HG02938 (cell line): Measurements from ENCODE around the gene SEPTIN10.
"Not testable (repeated sequence)": the region's sequence is repeated elsewhere in the genome, so short reads cannot be mapped to it uniquely, and the experiment has no call there.

Experiments used
- ATAC-seq: cut with Tn5 transposase; IDR thresholded peaks from one replicate; pipeline ENCODE4 v1.9.1; 2021; ENCODE audit warnings: mild to moderate bottlenecking, moderate library complexity; ENCODE audit not compliant: unreplicated experiment

Gene SEPTIN10

DNA sequence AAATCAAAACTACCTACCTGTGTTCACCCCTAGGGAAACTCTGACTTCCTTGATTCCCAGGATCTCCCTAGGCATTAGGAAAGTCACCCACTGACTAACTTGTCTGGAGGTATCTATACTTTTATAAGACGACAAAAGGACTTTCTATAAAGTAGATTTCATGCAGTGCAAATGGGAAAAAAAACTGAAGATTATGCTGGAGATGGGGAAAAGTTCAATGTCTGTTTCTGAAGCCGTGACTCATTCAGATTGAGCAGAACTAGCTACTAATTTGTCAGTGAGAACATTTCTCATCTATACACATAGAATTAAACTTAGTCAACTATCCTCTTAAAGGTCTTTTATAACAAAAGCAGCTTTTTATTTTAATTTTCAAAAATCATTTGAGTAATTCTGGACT lies 6.0 kb downstream of the SEPTIN10 start:
- ATAC-seq, result no peak

DNA sequence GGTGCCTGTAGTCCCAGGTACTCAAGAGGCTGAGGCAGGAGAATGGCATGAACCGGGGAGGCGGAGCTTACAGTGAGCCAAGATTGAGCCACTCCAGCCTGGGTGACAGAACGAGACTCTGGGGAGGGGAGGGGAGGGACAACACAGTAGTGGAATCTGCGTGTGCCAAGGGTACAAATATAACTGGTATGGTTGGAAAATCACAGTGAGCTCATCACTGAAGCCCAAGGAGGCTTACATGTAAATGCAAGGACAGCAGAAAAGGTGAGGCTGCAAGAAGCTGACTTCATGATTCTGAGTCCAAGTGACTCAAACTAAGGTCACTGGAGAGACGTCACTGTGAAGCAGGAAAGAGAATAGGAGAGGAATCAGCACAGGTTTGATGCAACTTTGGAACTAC lies 9.2 kb downstream of the SEPTIN10 start:
- ATAC-seq, result no peak

DNA sequence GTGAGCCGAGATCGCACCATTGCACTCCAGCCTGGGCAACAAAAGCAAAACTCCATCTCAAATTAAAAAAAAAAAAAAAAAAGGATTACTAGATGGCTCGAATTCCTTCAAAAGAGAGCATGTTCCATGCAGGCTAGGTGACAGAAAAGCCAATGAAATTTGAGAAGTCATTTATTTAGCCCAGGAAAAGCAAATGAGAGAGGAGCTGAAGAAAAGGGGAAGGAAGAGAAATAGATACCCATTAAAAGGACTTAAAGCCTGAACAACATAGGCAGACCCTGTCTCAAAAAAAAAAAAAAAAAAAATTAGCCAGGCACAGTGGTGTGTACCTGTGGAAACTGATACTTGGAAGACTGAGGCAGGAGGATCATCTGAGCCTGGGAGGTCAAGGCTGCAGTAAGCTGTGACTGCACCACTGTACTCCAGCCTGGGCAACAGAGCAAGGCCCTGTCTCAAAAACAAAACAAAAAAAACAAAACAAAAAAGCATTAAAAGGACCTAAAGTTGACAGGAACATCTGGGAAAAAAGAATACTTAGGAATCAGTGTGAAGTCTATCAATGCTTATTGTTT lies 11.1 kb downstream of the SEPTIN10 start:
- ATAC-seq, result no peak

DNA sequence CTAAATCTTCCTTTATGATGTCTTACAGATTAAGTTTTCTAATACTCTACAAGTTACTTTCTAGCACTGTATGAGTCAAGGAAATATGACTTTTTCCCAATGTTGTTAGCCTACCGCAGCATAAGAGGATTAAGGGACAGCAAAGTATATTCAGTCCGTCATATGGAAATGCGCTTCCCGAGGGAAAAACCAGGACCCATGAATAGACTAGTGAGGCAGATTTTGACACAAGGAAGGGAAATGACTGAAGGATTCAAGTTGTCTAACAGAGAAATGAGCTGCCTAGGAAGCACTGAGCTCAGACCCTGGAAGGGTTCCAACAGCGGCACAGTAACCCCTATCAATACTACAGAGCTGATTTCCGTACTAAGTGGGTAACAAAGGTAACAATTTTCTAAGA lies 12.0 kb downstream of the SEPTIN10 start:
- ATAC-seq, result no peak

DNA sequence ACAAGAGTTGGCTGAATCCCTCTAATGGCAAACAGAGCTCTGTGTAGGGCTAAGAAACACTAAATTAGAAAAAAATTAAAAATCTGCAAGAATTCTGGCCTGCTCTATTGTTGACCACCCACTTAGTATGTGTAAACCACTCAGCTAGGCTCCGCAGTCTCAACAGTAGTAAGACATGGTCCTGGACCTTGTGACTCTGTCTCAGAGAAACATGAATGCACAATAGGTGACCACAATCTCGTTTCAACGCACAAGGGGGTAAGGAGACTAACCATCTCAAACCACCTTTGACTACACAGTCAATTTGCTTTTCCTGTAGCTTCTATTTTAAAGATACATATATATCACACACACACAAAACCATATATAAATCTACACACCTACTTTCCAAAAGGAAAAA lies 16.5 kb downstream of the SEPTIN10 start:
- ATAC-seq, result no peak

DNA sequence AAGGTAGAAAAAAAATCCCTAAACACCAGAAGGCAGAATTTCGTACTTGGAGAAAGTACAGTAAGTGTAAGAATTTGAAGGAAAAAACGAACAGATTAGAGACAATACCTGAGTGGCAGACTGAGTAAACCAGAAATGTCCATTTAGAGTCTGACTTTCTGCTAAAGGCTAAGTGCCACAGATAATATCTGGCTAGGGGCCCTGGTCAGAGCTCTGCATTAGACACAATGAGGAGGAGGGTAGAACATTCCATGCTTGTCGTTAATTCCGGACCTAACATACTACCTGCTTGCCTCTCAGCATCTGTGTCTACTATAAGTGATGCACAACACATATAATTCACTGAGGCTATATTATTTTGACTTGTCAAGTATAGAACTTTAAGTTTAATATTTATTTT lies 18.1 kb downstream of the SEPTIN10 start:
- ATAC-seq, result no peak

DNA sequence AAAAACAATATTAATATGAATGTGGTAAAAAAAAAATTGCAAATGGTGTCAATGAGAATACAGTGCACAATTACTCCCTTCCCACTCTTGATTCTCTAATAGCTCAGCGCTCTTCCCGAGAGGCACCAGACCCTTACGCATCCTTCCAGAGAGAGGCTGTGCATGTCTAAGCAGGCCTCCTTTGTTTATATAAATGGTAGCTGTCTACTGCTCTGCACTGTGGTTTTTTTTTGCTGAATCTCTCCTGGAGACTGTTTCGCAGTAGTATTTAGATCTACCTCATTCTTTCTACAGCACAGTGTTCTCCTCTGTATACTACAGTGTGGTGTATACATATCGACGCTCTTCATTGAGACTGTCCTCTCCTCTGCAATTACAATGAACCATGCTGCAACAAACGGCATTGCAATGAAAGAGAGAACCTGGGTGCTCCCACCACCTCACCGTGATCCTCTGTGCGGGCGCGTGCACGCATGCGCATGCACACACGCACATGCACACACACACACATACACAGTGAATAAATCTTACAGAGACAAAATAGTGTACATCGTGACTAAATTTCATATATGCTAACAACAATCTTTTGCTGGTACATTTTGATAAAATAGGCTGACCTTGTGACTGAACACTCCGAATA lies 19.4 kb downstream of the SEPTIN10 start:
- ATAC-seq, result no peak

DNA sequence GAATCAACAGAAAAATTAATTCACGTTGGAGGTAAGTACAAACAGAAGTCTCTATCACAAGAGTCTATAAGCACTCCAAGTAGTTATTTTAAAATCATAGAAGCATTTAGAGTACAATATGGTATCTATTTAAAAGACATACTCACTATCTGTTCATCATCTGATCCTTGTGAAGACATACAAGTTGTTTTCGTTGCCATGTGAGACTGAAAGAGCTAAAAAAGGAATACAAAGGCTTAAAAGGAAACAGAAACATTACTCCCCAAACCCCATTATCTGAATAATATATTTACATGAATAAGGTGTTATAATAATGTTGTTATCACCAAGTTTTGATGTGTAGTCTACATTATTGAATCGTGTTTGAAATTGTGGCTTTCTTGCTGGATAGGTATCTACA lies 20.9 kb downstream of the SEPTIN10 start:
- ATAC-seq, result no peak

DNA sequence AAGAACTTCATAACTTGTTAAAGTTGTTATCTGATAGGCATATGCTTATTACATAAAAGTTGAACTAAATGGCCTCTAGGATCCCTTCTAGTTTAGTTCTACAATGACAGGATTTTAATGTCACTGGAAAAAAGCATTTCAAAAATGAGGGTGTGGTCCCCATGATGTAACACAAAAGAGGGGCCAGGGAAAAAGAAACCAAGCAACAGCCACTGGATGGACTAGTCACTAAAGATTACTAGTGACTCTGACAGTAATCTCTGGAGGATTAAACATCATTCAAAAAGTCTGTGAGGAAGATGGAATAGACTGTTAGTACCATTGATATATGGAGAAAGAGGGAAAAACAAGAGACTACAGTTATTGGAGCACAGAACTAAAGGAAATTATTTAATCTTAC lies 22.6 kb downstream of the SEPTIN10 start:
- no peak for ATAC-seq

DNA sequence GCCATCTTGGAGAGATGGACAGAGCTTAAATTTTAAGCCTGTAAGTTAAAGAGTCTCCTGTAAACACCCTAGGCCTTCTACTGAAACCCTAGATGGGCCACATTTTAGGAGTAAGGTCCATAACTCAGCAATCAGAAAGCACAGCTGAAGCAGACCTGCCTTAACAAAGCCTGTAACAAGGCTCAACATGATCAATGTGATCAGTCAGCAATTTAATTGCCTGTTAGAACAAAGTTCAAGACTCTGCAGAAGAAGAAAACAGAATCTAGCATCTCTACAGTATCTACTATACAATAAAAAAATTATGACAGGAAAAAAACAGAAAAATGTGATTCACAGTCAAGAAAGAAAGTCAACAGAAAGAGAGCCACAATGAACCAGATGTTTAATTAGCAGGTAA lies 27.1 kb downstream of the SEPTIN10 start:
- ATAC-seq, result no peak

DNA sequence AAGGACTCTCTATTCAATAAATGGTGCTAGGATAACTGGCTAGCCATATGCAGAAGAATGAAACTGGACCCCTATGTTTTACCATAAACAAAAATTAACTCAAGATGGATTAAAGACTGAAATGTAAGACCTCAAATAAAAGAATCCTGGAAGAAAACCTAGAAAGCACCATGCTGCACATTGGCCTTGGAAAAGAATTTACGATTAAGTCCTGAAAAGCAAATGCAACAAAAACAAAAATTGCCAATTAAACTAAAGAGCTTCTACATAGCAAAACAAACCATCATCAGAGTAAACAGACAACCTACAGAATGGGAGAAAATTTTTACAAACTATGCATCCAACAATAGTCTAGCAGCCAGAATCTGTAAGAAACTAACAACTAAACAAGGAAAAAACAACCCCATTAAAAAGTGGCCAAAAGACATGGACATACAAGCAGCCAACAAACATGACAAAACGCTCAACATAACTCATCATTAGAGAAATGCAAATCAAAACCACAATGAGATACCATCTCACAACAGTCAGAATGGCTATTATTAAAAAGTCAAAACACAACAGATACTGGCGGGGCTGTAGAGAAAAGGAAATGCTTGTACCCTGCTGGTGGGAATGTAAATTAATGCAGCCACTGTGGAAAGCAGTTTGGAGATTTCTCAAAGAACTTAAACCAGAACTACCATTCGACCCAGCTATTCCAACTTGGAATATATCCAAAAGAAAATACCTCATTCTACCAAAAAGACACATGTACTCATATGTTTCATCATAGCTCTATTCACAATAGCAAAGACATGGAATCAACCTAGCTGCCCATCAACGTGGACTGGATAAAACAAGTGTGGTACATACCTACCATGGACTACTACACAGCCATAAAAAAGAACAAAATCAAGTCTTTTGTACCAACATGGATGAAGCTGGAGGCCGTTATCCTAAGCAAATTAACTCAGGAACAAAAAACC lies 30.6 kb downstream of the SEPTIN10 start:
- ATAC-seq, result no peak

DNA sequence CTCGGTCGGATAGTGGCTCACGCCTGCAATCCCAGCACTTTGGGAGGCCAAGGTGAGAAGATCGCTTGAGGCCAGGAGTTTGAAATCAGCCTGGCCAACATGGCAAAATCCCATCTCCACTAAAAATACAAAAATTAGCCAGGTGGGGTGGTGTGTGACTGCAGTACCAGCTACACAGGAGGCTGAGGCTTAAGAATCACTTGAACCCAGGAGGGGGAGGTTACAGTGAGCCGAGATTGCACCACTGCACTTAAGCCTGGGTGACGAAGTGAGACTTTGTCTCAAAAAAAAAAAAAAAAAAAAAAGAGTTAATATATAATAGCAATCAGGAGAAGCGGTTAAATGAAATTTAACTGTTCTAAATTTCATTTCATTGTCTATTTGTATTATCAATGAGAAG lies 36.1 kb downstream of the SEPTIN10 start:
- not testable (repeated sequence) for ATAC-seq

DNA sequence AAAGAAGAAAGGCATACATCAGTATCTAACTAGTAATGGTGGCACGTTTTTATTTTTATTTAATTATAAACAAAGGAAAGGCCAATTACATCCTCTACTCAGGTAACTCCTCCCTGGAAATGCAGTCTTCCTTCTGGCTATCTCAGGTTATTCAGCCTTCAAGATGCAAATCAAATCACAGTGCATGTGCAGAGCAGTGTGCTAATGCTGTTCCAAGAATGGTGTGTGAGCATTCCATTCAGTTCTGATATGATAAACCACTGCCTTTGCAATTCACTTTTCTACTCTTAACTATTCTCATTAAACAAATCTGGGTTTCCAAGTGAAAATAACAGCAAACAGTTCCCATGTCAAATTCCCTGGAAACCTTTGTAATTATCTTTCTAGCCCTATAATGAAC lies 38.4 kb downstream of the SEPTIN10 start:
- ATAC-seq, result no peak

DNA sequence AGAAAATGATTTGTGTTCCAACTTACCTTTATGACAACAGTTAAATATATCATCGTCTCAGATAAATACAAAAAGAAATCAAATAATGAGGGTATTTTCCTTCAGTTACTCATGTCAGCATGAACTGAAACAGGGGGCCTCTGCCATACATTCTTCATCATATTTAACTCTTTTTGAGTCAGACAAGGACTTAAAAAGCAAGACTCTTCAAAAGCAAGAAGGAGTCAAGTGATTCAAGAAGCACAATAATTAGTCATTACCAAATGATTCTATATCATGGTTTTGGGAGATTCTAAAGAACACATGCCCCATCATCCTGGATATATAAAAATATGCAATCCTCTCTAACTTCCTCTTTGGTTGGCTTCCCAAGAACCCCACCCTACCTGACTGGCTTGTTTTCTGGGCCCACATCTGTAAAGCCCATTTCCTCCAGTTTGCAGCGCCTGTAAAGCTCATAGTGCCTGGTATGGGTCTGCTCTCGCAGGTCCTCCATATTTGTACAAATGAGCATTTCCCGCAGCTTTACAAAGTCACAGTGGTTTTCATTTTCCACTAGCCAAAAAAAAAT lies 49.7 kb downstream of the SEPTIN10 start:
- ATAC-seq, result no peak

DNA sequence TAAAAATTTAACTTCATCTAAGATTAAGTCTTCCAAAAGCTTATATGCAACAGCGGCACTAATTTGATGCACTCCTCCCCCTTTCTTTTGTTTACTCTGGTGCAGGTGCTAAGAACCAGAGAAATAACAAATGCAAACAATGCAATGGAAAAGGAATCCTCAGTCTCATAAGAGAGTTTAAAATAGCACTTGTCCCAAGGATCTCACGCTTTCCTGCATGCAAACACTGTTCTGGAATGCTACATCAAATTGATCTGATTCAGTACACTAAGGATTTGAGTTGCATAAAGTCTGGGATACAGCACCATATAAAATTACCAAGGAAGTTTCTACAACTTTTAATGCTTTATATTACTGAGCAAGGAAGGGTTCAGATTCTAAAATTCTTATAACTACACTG lies 50.5 kb downstream of the SEPTIN10 start:
- ATAC-seq, result no peak

DNA sequence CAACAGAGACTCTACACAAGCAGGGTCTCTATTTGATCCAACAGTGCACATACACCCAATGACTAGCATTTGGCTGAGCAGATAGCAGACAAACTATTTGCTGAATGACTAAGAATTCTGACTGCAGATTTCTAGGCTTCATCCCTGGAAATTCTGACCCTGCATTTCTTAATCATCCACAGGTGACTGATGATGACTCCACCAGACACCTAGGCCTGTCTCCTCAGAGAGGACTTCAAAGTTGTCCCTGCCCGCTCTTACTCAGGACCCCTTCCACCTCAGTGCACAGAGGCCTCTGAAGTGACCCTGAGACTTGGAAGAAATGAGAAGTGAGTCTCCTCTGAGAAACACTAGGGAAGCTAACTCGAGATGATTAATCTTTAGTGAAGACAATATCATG lies 51.3 kb downstream of the SEPTIN10 start:
- no peak for ATAC-seq

DNA sequence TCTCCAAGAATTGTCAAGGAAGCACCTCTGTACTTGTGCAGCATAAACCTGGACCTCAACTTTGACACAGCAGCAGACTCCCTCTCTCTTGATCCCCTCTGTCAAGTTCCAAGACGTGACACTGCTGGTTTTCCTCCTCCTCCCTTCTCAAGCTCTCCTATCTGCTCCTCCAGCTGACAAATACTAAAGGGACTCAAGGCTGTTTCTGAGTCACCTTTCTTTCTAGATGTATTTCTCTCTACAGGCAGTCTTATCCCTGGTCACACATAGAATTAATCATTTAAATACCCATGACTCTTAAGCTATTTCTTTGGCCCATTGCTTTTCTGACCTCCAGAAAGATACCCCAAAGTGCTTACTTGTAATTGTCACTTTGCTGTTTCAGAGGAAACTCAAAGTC lies 53.5 kb downstream of the SEPTIN10 start:
- no peak for ATAC-seq

DNA sequence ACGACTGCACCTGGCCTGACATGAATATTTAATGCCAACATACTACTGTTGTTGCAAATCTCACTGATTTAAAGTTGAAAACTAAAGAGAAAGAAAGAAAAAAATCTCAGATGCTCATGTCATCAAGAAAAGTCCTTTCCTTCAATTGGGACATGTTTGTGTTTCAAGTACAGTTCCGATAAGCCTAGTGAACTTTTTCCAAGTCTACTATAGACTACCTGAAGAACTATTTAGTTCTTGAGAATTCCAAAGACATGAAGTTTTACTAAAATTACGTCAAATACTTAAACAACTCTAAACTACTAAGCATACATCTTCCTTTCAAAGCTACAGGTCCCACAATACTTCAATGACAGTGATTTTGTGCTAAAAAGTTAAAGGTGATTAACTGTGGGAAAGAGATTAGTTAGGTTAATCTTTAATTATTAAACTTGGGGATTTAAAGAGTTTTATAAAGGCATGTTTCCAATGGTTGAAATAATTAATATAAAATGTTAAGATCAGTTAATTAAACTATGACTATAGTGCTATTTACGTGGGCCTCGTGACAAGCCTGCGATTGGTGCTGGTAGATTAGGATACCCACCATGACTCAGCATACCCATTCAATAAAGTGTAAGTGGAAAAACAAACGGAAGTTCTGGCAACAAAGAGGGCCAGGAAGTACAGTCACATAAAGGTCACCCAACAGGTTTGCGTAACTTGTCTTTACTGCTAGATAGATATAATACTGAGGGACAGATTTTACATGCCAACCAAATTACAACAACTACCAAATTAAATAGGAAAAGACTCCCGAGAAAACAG lies 55.5 kb downstream of the SEPTIN10 start:
- no peak for ATAC-seq

DNA sequence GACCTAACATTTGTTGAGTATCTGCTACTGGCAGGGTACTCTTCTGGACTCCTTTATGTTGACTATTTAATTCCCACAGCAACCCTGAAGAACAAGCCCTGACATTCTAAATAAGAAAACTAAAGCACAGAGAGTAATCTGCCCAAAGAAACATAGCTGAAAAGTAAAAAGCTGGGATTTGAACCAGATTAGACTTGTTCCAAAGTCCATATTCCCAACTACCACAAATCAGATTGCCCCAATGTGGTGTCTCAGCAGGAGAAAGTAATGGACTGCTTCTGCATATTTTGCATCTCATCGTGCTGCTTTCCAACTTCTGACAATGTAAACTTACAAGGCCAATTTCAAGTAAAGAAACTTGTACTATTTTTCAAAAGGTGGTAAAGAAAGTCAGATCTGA lies 56.5 kb downstream of the SEPTIN10 start:
- ATAC-seq, result no peak

DNA sequence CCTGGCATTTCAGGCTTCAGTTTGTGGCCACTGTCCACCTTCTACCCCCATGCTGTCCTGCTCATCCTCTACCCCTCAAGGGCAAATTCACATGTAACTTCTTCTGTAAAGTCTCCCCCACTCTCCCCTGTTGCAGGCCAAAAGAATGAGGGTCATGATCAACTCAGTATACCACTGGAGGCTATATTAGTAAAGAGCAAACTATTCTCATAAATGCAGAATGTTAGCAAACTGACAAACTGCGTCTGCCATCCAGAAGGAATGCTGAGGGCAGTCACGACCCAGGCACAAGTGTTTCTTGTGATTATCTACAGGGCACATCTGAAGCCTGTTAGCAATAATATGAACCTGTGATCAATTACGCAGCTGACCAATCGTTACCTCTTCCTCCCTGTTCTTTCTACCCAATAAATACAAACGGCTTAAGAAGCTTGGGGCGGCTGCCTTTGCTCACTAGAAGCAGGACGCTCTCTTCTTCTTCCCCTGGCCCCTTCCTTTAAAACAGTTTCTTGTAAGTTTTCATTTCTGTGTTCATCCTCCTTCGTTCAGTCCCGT lies 58.3 kb downstream of the SEPTIN10 start:
- no peak for ATAC-seq

DNA sequence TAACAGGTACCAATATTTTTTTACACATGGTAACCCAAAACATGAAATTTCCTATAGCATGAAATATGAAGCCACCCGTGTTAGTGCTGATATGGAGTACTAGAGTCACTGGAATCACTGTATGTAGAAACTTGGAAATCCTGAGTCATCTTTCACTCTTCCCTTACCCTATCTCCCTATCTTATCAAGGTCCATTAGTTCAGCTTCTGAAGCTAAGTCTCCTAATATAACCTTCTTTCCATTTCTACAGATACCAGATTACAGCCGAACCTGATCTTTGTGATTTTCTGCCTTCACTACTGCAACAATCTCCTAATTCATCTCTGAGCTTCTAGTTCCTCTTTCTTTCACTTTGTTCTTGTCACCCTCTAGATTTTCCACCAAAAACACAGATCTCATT lies 59.0 kb downstream of the SEPTIN10 start:
- no peak for ATAC-seq
